ENCODE results near the gene UPK3BL1.
"Not testable (repeated sequence)": the region's sequence is repeated elsewhere in the genome, so short reads cannot be mapped to it uniquely, and the experiment has no call there.

The UPK3BL1 gene

GRCh38 chr7:102593637-102594334 lies 48.8 kb downstream of the UPK3BL1 start:
- H3K4me3 ChIP-seq (ENCODE audit: low read length); H4K20me1 ChIP-seq (ENCODE audit: insufficient read depth, low read length); H3K9ac ChIP-seq (ENCODE audit: low read length); H3K79me2 ChIP-seq (ENCODE audit: low read length); H3K36me3 ChIP-seq (replicated peaks; ENCODE audit: low read depth, low read length); H3K4me1 ChIP-seq (ENCODE audit: low read length); H2AFZ ChIP-seq (ENCODE audit: low read depth, low read length); H3K4me2 ChIP-seq (ENCODE audit: low read length); H3K9me3 ChIP-seq (ENCODE audit: insufficient read depth, low read length); H3K27ac ChIP-seq (ENCODE audit: low read length); H3K27me3 ChIP-seq (ENCODE audit: low read depth, low read length): not testable (repeated sequence)

DNA sequence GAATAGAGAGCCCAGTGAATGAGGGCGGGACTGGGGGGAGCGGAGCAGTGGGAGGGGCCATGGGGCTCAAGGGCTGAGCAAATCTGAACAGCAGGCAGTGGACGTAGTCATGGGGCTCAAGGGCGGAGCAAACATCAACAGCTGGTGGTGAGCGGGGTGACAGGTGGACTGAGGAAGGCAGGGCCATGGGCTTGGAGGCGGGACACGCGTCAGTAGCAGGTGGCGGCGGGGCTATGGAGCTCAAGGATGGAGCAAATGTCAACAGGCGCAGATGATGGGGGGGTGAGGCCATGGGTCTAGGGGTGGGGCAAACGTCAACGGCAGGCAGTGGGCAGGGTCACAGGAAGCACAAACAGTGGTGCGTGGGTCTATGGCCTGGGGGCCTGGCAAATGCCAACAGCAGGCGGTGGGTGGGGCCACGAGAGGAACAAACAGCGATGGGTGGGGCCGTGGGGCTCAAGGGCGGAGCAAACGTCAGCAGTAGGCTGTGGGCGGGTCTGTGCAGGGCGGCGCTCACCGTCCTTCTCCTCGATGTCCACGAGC lies 50.0 kb downstream of the UPK3BL1 start:
- H3K79me2 ChIP-seq (ENCODE audit: low read length); H3K9me3 ChIP-seq (ENCODE audit: insufficient read depth, low read length); H2AFZ ChIP-seq (ENCODE audit: low read depth, low read length): not testable (repeated sequence)

GRCh38 chr7:102589857-102590256 lies 52.7 kb downstream of the UPK3BL1 start:
- not testable (repeated sequence) for H3K4me2 ChIP-seq (ENCODE audit: low read length)

More for the DNA sequence above, 50.0 kb downstream of the UPK3BL1 start:
- H3K27me3 ChIP-seq (ENCODE audit: low read depth, low read length); H3K4me2 ChIP-seq (ENCODE audit: low read length); H3K4me1 ChIP-seq (ENCODE audit: low read length); H4K20me1 ChIP-seq (ENCODE audit: insufficient read depth, low read length); H3K4me3 ChIP-seq (ENCODE audit: low read length); H3K27ac ChIP-seq (ENCODE audit: low read length); H3K36me3 ChIP-seq (replicated peaks; ENCODE audit: low read depth, low read length); H3K9ac ChIP-seq (ENCODE audit: low read length): not testable (repeated sequence)

More at GRCh38 chr7:102589857-102590256, 52.7 kb downstream of the UPK3BL1 start:
- H3K36me3 ChIP-seq (replicated peaks; ENCODE audit: low read depth, low read length); H3K9me3 ChIP-seq (ENCODE audit: insufficient read depth, low read length); H4K20me1 ChIP-seq (ENCODE audit: insufficient read depth, low read length); H3K4me3 ChIP-seq (ENCODE audit: low read length); H3K27me3 ChIP-seq (ENCODE audit: low read depth, low read length); H3K79me2 ChIP-seq (ENCODE audit: low read length); H3K27ac ChIP-seq (ENCODE audit: low read length); H3K9ac ChIP-seq (ENCODE audit: low read length); H3K4me1 ChIP-seq (ENCODE audit: low read length); H2AFZ ChIP-seq (ENCODE audit: low read depth, low read length): not testable (repeated sequence)

Data from OCI-LY3 (cell line).